SW 1271 (cell line): ENCODE results near the gene PINLYP.
A peak's percentile ranks its signal among the peaks of the same experiment; 100 is the strongest.

ENCODE experiments used
- DNase-seq, 2 experiments: peaks; one replicate each; lab custom pipeline; 2025; lab: John Stamatoyannopoulos, UW

The PINLYP gene

DNA sequence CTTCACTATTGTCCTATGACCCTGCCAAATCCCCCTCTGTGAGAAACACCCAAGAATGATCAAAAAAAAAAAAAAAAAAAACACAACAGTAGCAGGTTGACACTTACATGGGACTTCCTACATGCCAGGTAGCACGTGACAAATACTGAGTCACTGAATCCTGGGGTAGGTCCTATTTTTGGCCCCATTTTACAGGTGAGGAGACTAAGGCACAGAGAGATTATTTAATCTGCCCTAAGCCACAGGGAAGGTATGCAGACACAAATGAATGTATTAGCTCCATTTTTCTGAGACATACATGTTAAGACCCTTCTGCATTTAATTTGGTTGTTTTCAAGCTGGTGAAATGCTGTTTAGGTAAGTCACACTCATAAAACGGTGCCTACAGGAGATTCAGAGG is 26.9 kb upstream of the PINLYP start:
- no peak for DNase-seq

DNA sequence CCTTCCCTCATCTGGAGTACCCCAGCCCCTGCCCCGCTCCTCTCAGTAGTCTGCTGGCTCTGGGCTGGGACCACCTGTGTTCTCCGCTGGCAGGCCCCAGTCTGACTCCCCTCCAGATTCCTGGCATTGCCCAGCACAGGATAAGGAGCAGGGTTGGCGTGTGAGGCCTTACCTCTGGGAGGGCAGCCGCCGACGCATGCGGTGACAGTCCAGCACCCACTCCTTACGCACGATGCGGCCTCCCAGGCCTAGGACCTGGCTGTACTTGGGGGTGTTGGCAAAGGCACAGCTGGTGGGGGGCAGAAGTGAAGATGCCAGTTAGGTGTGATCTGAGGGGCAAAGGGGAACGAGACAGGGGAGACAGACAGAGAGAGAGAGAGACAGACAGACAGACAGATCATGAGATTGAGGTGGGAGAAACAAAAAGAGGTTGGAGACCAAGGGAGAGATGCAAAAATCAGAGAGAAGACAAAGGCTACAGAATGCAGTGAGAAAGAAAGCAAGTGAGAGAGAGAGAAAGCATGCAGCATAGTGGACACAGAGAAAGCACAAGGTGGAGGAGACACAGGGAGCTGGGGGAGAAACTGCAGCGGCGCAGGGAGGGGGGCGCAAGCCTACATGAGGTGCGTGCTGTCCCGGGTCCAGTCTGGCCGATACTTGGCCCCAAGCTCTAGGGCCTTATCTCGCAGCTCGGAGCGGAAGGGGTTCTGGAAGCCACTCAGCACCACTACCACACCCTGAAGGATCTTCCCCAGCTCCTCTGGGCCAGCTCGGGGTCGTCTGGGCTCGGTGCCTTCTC is 24.0 kb upstream of the PINLYP start:
- DNase-seq = no peak

DNA sequence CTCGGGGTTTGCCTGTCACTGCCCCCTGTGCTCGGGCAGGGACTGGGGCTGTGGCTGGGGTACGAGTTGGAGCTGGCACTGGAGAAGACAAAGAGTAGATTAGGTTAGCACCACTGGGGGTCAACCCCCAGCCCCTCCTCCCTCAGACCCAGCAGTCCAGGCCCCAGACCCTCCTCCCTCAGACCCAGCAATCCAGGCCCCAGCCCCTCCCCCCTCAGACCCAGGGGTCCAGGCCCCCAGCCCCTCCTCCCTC is 23.5 kb upstream of the PINLYP start:
- no peak for DNase-seq

DNA sequence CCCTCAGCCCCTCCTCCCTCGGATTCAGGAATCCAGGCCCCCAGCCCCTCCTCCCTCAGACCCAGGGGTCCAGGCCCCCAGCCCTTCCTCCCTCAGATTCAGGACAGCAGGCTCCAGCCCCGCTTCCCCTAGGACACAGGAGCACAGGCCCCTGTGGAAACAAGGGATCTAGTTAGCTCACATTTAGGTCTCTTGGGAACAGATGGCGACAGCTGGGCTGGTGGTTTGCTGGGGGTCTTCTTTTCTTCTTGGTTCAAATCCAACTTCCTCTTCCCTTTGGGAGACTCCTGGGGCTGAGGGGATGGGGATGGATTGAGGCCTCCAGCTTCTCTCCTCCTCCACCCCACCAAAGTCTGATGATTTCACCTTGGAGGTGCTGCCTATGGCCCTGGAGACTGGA is 23.0 kb upstream of the PINLYP start:
- no peak for DNase-seq

DNA sequence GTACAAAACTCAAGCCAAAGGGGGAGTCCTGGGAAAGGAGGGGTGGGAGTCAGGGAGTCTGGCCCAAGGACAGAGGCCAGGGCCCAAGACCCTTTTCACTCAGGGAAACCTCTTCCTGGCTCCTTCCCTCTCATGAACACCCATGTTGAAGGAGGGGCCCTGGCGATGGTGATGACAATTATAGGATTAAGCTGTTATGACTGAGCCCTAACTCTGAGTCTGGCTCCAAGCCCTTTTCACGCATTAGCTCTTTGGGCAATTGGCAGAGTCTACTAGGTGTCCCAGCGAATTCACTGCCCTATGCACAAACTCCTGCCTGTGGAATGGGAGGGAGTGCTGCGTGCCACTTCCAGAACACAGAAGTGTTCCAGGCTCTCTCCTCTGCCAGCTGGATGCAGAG is 21.9 kb upstream of the PINLYP start:
- DNase-seq = no peak

DNA sequence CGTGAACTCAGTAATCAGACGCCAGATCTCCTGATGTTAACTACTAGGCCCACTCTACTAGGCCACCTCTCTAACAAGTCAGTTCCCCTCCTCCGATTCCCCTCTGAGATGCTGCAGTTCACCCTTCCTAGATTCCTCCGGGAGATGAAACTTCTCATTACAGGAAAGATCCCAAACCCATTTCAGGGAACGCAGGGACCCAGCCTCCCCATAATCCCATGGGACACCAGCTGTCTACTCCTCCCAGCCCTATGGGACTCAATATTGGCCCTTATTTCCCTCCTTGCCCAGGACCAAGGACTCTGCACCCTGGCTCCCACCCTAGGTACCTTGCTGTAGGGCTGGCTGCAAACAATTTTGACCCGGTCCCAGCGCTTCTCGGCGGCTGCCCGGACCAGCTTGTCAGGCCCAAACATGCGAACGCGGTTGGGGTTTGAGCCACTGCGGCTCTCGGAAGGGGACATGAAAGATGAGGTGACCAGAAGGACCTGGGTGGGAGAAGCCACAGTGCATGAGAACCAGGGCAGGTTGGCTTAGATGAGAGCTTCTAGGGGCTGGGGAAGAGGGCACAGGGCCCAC is 21.2 kb upstream of the PINLYP start:
- no peak for DNase-seq

DNA sequence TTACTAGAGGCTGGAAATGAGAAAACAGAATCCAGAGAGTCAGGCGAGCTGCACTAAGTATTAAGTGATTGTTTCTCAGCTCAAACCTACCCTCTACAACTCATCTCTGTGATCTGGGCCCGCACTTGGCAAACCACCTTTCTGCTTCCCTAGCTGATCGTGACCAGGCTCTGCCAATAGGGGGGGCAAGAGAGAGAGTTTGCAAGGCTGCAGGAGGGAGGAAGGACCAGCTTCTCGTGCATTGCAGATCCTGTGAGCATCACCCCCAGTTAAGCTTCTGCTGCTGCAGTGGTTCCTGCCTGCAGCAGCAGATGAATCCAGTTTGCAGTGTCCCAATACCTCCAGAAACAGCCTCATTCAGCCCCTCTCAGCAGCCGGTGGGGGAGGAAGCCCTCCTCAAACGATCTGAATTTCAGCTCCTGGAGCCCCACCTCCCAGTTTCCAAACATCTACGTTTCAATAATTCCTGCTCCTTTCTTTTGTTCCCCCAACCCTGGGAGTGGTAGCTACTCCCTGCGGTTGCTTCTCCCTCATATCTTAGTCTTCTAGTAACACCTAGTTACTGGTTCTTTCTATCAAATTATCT is 20.3 kb upstream of the PINLYP start:
- peak in 1 of 2 experiments; percentile 54 for DNase-seq

DNA sequence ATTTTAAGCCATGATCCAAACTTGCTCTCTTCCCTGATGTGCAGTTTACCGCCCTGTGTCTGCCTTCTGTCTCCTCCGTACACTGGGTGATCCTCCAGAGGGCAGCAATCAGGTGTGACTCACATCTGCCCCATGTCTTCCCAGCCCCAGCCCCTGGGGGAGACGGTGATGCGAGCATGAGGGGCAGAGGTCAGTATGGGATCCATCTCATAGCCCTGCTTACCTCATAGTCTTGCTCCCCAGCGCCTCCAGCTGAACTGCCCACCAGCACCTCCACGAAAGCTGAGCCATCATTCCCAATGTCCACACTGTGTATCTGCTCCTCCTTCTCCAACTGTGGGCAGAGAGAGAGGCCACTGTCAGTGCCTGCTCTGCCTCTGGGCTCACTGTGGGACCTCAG is 14.9 kb upstream of the PINLYP start:
- DNase-seq = no peak

DNA sequence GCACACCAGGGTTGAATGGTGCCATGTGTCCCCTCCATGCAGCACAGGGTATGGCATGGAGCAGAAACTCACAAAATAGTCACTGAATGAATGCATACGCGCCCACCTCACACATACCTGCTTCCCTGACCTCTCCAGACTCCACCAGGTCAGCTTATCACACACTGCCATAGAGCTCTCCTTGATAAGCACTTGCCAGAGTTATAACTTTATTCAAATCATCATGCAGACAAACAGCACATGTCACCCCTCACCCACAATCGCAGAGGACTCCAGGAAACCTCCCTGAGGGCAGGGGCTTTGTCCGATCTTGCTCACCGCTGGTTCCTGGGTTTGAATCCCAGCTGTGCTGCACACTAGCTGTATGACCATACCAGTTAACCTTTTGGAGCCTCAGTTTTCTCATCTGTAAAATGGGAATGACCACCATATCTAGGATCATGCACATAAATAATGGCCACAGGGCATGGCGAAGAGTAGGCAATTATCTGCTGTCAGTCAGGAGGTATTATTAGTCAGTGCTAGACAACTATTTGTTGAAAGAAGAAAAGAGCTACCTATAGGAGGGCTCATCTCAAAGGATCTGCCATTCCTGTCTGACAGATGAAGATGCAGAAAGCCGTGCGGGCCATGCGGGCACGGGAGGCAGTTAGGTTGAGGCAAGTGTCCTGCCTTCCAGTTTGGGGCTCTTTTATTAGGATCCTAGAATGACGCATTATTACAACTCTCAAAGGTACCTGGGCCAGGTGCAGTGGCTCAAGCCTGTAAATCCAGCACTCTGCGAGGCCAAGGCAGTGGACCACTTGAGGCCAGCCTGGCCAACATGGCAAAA is 14.2 kb upstream of the PINLYP start:
- DNase-seq = no peak

DNA sequence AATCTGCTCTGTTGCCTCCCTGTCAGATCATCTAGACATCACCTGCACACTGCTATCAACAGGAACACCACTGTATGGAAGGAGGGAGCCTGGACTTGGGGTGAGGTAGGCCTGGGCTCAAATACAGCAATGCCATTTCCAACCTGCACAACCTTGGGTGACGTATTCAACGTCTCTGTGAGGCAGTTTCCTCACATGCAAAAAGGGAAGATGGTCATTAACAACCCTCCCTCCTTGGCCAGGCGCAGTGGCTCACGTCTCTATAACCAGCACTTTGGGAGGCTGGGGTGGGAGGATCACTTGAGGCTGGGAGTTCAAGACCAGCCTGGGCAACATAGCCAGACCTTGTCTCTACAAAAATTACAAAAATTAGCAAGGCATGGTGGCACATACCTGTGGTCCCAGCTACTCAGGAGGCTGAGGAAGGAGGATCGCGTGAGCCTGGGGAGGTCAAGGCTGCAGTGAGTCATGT is 13.3 kb upstream of the PINLYP start:
- DNase-seq = no peak

DNA sequence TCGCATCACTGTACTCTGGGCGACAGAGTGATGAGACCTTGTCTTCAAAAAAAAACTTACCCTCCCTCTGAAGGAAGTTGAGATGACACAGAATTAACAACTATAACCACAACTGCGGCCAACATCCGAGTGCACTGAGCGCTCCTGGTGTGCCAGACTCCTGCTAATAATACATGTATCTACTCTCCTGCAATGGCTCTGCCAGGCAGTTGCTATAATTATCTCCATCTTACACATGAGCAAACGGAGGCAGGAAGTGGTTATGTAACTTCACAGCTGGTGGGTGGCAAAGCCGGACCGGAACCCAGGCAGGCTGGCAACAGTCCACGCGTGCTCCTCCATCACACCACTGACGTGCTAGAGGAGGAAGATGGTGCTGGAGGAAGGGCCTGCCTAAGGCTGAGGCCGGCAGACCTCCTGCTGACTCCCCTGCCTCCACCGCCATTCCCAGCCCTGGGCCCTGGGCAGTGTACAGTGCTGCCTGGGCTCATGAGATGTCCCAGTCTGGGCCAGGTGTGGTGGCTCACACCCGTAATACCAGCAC is 12.8 kb upstream of the PINLYP start:
- DNase-seq = peak; percentile 74 to 91

DNA sequence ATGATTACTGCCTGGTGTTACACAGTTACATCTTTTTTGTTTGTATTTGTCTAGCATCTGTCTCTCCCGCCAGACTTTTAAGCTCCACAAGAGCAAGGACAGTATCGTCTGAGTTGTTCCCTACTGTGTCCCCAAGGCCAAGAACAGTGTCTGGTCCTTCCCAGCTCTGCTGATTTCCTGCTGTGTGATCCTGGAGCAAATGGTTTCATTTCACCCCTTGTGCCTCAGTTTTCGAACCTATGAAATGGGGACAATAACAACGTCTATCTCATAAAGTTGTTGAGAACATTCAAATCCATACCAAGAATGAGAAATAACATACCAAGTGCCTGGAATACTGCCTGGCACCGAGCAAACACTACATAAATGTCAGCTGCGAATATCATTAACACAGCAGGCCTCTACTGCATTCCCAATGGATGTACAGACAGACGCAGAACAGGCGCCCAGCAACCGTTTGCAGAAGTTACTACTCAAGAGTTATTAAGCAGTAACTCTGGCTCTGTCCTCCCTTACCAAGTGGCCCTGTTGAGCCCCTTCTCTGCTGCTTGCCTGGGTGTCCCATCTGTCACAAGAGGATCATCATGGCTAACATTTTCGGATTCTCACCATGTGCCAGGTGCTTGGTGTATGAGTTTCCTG is 11.7 kb upstream of the PINLYP start:
- DNase-seq = no peak

DNA sequence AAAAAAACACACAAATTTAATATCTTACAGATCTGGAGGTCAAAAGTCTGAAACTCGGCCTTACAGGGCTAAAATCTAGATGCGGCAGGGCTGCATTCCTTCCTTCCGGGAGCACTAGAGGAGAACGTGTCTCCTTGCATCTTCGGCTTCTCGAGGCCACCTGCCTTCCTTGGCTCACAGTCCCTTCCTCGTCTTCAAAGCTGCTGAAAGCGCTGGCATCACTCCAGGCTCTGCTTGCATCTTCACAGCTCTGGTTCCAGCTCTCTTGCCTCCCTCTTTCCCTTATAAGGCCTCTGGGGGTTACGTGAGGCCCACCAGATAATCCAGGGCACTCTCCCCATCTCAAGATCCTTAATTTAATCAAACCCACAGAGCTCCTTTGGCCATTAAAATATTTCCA is 10.8 kb upstream of the PINLYP start:
- DNase-seq = no peak

DNA sequence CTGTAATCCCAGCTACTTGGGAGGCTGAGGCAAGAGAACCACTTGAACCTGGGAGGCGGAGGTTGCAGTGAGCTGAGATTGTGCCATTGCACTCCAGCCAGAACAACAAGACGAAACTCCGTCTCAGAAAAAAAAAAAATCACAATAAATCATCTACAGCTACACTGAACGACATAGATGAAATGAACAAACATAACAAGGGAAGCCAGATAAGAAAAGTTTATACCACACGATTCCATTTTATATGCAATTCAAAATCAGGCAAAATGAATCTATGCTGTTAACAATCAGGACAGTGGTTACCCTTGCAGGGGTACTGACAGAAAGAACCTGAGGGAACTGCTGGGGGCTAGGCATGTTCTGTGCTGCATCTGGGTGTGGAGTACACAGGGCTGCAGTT is 5.9 kb upstream of the PINLYP start:
- no peak for DNase-seq

DNA sequence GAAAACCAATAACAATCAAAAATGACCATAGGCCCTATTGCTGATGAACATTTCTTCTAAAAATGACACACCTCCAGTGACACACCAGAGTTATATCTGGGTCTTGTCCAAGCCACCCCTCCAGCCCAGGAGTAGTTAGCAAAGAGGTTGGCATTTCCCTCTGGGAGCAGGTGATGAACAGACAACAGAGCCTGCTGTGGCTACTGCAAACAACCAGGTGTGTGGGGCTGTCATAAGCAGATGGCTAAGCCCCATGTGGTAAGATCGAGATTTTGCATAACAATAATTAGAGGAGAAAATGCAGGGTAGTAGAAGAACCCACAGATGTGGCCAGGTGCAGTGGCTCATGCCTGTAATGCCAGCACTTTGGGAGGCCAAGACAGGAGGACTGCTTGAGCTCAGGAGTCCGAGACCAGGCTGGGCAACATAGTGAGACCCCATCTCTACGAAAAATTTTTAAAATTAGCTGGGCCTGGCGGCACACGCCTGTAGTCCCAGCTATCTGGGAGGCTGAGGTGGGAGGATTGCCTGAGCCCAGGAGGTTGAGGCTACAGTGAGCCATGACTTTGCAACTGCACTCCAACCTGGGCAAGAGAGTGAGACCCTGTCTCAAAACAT is 5.3 kb upstream of the PINLYP start:
- no peak for DNase-seq

DNA sequence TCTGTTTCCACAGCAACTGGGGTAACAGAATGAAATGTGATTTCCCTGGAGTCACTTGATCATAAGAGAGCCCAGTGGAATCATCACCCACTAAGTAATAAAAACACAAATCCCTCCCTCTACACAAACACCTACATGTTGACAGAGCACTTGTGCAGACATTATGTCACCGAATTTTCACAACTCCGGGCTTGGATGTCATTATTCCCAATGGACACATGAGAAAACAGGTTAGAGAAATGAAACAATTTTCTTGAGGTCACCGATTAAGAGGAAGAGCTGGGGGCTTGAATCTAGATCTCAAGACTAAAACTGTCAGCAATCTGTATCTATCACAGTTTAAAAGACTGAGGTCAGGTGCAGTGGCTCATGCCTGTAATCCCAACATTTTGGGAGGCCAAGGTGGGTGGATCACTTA is 3.4 kb upstream of the PINLYP start:
- no peak for DNase-seq

DNA sequence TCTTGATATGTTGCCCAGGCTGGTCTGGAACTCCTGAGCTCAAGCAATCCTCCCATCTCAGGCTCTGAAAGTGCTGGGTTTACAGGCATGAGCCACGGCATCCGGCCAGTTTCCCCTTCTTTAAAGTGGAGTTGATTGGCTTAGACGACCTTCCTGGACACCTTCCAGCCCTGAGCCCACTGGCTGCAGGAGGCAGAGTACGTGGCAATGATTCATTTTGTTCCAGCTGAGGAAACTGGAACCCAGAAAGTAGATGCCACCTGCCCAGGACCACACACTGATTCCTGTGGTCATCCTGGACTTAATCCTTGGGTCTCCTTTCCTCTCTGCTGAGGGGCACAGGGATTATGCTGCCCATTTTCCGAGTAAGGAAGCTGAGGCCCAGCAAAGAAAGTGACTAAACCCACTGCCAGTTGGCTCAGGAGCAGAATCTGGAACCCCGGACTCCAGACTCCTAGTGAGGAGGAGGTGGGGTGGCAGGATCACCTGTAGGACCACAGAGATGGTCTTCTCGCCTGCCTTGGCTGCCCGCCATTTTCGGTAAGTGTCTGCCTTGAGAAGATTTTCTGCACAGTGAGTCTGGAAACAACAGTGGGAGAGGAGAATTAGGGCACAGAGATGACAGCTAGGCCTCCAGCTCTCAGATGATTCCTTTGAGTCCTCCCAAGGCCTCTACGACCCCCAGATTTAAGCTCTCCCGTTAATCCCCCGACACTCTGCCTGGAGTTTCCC is 1.0 kb upstream of the PINLYP start:
- DNase-seq = no peak

DNA sequence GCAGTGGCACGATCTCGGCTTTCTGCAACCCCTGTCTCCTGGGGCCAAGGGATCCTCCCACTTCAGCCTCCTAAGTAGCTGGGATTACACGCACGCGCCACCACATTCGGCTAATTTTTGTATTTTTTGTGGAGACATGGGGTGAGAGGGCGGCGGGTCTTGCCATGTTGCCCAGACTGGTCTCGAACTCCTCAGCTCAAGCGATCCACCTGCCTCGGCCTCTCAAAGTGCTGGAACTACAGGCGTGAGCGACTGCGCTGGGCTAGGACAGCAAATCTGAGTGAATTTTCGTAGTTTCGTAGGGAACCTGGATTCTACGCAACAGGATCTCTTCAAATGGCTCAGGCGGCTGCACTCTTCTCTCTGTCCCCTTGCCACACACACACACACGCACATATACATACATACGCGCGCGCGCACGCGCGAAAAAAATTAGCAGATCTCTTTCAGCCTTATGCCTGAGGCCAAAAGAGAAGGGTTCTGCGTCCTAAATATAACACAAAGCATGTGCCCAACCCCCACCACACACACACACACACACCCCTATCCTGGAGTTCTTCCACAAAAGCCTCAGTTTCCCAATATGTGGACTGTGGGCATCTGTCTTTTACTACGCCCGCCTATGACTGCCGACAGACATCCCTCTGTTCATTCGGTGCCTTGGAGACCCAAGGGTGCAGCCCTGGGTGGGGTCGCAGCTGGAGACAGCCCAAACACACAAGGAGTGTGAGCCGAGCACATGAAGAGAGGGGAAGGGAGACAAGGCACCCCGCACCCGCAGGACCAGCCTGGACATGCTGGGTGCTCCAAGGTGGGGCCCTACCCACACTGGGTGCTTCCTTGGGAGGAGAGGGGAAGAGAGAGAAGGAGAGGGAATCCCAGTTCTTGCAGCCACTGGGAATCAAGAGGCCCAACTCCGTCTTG is 616 bp downstream of the PINLYP start:
- no peak for DNase-seq

DNA sequence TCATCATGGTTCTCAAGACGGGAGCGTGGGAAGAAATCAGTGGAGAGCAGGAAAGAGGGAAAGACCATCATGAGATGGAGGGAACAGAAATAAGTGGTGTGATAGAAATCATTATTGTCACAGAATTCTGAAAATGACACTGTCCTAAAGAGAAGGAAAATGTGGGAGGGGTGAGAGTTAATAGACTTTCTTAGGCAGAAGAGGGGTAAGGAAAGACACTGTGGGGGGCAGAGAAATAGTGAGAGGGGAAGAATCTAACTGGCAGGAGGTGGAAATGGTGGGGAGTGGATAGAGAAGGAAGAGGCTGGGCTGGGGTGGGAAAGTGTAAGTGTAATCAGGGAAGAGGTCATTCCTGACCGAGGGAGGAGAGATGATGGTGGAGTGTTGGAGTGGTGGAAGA is 3.2 kb downstream of the PINLYP start:
- no peak for DNase-seq

DNA sequence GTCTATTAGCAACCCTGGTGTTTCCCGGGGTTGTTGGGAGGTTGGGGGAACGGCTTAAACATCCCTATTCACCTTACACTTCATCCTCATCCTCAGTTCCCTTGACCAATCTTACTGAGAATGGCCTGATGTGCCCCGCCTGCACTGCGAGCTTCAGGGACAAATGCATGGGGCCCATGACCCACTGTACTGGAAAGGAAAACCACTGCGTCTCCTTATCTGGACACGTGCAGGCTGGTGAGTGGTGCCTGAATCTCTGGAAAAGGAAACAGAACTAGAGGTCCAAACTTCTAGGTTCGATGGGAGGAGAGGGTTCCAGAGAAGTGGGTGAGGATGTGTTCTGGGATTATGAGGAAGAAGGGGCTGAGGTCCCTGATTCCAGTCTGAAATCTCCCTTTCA is 5.9 kb downstream of the PINLYP start:
- DNase-seq = no peak
